Measurements from ENCODE around the gene FOXJ2.

- TF ChIP-seq HDAC2 (IDR thresholded peaks at IDR 0.05), result no peak
- TF ChIP-seq PAX8 (IDR thresholded peaks at IDR 0.05), result no peak
Measured at GRCh38 chr12:8076366-8076765, 43.9 kb downstream of the FOXJ2 start.
